ENCODE data around the gene NEXN.

Gene NEXN

DNA sequence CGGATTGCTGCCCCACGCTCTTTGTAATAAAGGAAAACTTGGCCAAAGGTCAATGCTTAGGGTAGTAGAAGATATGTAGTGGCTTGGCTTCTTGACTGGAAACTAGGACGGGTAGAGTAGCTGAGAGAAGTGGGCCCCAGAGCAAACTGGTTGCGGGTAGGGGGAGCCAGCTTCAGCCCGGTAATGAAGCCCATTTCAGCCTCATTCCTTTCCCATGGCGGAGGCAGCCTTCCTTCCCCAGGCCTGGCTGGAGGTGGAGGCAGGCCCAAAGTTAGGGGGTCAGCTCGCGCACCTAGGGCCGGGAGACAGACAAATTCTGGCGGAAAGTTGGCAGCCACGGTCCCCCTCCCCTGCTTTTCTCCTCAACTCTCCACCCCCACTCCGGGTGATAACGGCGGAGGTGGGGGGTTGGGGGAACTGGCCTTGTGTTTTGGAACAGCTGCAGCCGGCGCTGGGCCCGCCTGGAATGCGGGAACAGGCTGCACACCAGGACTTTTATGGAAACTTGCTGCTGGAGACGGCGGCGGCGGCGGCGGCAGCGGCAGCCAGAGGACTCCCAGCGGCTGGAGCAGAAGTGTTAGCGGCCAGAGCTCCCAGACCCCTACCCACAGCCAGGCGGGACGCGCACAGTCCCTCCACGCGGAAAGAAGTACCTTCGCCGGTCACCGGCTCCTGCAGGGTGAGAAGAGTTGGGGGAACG is at the start of gene NEXN:
NEXN (plus strand) TSS at position 544 of the 700 bp plus-strand sequence. CDS start 27,483 bp downstream, outside the sequence.
- DNase-seq = no peak

DNA sequence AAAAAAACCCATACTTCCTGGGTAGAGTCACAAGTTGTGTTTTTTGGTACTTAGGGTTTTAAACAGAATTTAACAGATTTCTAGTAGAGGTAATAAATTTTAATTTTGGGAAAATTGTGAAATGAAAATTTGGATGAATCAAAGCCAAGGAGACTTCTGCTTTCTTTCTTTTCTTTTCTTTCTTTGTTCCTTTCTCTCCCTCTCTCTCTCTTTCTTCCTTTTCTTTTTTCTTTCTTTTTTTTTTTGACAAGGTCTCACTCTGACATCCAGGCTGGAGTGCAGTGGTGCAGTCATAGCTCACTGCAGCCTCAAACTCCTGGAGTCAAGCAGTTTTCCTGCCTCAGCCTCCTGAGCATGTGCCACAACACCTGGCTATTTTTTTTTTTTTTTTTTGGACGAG is 46.9 kb upstream of the NEXN start:
- DNase-seq = no peak

DNA sequence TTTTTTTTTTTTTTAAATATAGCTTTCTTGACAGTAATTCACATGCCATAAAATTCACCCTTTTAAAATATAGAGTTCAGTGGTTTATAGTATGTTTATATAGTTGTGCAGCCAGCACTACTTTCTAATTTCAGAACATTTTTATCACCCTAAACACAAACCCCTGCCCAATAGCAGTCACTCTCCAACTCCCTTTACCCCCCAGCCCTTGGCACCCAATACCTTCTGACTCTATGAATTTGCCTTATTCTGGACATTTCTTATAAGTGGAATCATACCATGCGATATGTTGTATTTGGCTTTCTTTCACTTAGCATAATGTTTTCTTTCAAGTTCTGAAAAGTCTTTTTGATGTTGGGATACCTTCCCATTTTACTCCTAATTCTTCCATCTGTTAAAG is 42.5 kb upstream of the NEXN start:
- DNase-seq = no peak

DNA sequence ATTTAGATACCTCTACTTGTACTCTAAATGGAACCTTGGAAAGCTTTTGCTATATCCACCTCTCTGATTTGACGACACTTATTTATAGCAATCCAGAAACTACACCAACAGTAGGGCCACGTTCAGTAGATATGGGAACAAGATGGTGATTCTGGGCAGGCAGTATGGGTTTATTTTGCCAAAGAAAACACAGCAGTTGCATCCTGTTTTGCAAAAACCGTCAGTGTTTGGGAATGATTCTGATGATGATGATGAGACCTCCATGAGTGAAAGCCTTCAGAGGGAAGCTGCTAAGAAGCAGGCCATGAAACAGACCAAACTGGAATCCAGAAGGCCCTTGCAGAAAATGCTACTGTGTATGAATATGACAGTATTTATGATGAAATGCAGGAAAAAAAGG is 41.5 kb upstream of the NEXN start:
- DNase-seq = no peak

DNA sequence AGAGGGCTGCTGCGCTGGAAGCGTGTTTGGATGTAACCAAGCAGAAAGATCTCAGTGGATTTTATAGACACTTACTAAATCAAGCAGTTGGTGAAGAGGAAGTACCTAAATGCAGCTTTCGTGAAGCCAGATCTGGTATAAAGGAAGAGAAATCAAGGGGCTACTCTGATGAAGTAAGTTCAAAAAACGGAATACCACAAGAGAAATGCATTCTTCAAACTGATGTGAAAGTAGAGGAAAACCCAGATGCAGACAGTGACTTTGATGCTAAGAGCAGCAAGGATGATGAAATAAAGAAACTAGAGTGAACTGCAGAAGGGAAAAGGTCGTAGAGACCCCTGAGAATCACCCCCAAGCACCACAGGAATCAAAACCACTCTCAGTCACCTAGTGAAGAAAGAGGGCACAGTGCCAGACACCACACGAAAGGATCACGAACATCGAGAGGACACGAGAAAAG is 40.8 kb upstream of the NEXN start:
- DNase-seq = no peak

DNA sequence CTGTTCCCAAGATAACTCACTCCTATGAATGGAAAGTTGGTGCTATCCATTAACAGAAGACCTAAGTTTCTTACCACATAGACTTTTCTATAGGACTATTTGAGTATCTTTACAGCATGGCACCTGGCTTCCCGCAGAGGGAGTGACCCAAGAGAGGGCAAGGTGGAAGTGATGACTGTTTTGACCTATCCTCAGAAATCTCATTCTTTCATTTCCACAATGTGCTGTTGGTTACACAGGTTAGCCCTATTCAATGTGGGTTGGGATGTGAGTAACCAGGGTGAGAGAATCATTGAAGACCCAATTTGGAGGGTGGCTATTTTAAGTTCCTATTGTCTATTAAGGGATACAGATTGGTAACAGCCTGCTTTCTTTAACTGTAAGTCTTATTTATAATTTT is 38.3 kb upstream of the NEXN start:
- DNase-seq = no peak

DNA sequence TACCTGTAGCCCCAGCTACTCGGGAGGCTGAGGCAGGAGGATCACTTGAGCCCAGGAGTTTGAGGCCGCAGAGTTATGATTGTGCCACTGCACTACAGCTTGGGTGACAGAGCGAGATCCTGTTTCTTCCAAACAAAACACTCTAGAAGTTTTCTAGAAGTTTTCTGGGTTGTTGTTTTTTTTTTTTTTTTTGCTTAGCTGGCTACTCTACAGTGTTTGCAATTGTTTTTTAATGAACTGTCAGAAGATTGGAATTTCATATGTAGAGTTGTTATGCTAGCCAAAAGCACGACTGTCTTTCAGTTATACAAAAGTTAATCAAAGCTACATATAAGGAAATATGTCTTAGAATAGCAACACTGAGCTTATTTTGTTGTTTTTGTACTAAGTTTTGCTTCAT is 30.9 kb upstream of the NEXN start:
- no peak for DNase-seq

DNA sequence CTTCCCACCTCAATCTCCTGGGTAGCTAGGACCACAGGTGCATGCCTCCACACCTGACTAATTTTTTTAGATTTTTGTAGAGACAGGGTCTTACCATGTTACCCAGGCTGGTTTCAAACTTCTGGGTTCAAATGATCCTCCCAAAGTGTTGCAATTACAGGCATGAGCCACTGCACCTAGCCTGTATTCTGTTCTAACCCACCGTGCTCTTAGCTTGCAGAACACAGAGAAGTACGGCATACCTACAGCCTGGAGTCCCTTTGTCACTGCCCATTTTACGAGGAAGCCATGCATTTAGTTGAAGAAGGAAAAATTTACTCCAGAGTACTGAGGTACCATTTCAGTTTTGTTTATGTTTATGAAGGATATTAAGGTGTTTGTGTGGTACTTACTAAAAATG is 29.7 kb upstream of the NEXN start:
- no peak for DNase-seq

DNA sequence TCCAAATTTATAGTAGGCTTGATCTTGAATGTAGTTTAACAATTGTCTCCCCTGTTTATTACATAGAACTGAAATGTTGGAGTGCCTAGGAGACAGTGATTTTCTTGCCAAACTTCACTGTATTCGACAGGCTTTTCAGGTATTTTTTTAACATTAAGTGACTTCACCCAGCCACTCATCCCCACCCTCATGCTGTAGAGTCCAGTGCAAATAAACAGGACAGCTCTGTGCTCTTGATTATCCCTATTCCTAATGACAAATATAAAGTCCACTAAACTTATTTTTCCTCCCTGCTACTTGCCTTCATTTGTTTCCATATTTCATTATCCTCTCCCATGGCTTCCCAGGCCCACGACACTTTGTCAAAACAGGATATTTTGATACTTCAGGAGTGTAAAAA is 29.2 kb upstream of the NEXN start:
- no peak for DNase-seq

DNA sequence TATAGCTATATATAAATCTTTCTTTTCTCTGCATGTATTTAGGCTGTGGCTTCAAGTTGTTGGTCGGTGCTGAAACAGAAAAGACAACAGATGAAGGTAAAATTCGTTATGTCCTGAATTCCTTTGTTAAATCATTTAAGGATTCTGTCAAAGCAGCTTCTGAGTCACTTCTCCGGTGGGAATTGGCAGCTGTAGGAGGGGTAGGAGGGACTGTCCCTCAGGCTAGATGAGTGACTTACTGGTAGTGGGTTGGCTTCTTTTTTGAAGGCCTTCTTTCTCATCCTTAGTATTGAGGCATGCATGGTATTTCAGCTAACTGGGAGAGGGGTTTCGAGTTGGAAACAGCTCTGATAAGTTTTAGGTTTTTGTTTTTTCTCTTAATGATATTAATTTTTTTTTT is 22.1 kb upstream of the NEXN start:
- DNase-seq = no peak

DNA sequence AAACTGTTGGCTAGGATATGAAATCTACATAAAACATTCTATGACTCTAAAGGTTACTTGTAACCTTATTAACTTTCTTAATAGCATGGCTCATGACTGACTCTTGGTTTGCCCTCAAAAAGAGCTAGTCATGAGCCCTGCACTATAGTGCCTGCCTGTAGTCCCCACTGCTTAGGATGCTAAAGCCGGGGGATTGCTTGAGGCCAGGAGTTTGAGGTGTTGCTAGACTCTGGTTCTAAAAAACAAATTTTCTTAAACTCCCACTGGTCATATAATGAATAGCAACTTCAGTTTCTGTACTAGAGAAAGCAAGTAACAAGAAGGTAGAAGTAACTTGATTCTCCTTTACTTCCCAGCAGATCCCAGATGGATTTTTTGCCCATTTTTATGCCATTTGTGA is 15.8 kb upstream of the NEXN start:
- no peak for DNase-seq

DNA sequence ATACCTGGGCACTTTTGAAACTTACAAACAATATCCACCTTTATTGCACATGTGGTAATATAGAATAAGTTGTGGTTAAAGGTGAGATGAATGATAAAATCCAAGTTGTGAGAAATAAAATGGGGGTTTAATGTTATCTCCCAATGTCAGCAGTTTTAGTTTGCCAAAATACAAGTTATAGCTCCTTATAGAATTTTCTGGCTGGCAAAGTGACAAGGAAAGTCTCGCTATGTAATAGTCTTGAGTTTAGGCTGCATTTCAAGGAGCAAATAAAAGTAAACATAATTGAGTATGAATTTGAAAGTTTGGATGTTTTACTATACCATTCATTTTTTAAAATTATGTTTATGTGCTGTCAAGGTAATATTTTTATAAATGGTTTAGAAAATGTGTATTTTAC is 15.0 kb upstream of the NEXN start:
- DNase-seq = no peak

DNA sequence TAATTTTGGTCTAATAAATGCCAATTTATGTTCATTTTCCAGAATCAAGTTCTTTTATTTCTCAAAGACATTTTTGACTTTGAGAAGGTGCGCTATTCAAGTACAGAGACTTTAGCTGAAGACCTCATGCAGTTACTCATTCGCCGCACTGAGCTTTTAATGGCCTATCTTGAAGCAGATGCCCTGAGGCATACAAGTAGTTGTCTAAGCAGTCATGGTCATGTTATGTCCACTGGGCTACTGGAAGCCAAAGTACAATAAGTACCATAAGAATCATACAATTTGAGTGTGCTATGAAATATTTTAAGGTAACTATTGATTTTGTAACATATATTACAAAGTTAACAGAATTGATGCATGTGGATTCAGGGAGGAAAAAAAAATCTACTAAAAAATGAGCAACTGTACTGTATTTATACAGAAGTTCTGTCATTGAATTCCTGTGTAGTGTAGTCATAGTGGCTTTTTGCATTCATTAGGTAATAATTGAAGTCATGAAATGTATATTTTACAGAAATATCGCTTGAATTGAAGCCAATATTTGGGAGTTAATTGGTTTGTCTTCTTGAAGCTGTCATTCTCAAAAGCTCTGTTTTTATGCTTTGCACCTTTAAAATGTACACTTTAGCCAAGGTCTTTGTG is 13.5 kb upstream of the NEXN start:
- no peak for DNase-seq

DNA sequence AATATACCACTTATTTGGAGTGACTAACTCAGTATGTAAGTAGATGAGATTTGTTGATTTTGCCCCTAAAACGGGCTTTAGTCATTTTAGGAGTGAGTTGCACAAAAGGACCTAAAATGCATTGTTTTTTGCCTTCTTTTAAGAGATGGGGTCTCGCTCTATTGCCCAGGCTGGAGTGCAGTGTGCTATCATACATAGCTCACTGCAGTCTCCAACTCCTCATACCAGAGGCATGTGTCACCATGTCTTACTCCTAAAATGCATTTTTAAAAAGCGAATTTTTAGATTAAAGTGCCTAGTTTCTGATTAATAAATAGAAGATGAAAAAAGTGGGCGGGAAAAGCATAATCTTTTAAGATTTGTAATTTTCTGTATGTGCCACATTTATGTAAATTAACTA is 11.5 kb upstream of the NEXN start:
- no peak for DNase-seq

DNA sequence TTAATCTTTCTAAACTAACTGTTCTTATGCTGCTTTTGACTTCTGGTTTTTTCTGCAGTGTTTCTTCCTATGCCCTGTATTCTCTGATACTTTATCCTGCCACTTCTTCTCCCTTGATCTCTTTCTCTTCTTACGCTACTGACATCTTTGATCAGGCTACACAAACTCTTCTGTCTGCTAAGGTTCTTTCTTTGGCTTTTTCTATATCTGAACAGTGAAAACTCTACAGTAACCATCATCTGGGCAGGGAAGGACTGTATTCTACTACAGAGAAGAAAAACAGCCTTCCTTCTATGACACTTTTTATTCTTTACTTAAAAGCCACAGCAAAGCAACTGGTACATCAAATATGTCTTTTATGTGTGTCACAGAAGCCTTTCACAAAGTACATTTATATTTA is 7.4 kb upstream of the NEXN start:
- no peak for DNase-seq

DNA sequence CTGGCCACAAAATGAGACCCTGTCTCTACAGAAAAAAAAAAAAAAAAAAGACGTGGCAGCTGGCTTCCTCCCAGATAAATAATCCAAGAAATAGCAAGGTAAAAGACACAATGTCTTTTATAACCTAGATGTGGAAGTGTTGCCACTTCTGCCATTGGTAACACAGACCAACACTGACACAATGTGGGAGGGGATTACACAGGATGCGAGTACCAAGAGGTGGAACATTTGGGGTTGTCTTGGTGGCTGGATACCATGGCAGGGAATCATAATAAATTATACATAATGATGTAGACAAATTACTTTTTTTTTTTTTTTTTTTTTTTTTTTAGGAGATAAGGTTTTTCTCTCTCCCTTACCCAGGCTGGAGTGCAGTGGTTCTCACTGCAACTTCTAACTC is 6.0 kb upstream of the NEXN start:
- no peak for DNase-seq

DNA sequence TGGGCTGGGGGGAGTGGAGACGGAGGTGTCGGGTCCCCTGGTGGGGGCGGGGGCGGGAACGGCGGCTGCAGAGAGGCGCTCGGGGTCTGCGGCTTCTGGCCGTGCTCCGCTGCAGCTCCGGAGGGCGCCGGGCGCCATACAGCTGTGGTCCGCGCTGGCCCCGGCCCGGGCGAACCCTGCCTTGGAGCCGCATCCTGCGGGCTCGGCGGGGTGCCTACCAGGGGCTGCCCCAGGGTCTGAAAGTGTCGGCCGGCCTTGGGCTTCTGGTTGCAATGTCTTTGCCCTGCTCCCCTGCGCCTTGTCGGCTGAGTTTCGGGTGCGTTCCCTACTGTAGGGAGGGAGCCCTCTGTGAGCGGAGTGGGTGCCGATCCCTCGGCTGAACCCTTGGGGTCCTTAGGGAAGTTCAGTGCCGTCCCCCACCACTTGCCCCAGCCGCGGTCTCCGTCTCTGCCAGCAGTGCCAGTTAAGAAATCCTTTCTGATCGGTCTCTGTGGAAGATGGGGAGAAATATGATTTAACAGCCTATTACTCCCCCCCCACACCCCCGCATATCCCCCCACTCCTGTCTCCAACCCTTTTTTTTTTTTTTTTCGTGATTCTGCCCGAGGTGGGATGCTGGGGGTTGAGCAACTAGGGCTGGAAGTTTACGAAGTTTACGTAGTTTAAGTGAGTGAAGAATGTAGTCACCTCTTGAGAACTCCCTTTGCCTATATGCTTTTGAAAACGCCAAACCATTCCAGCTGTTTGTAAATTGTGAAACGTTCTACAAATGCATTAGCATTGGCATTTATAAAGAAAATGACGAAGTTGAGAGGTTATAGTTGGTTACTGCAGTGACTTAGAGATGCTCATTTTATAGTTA is 588 bp downstream of the NEXN start:
- DNase-seq = no peak

DNA sequence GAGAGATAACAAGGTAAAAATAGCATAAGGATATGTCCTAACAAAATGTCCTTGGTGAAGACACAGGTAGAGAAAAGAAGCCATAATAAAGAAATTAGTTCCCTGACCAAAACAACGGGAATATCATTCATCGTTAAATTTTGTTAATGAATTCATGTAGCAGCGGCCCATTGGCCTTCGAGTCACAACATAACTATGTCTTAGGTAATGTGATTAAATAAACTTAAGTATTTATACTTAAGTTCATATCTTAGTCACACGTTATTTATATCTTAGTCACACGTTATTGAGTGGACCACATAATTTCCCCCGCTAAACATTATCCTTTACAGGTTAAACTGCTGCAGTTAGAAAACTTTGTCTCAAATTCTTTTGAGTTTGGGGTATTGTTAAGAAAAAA is 1.2 kb downstream of the NEXN start:
- DNase-seq = no peak

DNA sequence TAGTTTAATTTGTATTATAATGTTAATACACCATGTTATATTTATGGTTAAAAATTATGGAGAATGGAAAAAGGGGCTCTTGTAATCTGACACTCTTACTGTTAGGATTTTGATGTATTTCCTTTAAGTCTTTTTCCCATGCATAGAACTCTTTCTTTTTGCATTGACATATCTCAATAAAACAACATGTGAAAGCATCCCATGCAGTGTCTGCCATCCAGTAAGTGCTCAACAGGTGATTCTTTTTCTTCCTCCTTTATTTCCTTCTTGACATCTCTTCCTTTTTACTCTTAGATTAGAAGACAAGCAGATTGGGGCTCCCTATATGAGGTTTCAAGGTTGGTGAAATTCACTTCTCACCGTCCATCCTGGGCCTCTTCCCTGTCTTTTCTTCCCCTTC is 2.8 kb downstream of the NEXN start:
- no peak for DNase-seq

DNA sequence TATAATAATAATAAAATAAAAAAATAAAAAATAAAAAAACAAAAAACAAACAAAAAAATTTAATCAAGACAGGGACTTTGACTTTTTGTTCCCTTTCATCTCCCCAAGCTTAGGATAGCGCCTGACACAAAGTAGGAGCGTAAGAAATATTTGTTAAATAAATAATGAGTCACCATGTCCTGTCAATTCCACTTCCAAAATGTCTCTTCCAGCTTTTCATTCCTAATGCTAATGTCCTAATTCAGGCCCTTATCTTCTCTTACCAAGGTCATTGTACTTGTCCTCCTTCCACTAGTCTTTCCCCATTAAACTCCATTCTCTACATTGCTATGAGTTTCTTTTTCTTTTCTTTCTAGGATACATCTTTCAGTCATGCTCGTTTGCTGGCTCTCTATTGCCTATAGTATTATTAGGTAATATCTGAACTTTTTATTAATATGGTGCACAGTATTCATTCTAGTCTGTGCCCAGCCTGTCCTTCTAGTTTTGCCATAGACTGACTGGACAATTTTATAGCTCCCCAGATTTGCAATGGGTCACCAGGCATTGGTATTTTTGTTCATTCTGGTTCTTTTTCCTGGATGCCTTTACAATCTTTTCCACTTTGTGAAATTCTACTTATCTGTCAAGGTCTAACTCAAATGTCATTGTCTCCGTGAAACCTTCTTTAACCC is 11.4 kb downstream of the NEXN start:
- DNase-seq = no peak

DNA sequence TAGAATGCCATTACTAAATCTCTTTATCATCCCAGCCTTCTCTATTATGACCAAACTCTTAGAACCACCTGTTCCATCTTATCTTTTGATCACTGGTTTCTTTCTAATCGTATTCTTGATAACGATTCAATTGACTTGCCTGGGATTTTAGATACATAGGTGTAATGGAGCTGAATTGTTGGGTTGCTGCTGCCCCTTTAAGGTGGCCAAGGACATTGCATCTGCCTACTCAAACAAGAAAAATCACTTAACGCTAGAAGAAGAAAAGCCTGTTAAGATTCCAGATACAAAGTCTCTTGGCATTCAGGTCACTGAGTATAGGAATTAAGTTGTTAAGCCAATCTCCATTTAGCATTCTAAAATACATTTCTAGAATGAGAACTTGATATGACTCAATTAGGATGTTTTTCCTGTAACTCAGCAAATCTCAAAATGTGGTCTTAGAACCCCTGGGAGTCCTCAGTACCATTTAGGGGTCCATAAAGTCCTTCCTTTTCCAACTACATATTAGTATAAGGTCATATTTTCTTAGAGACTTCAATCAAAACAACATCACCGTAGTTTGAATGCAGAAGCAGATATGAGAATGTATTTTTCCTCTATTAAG is 12.4 kb downstream of the NEXN start:
- peak; percentile 3 for DNase-seq

DNA sequence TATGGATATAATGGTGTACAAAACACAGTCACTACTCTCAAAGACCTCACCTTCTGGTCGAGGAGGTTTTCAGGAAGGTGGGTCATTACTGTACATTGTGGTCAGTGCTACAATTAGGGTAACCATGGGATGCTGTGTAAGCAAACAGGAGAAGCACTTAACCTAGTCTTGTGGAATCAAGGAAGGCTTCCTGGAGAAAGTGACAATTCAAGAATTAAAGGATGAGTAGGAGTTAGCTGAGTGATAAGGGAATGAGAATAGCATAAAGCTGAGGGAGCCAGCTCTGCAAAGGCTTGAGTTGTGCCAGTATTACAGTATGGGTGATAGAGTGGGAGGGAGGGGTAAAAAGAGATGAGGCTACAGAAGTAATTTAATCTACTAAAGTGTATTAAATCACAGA is 17.2 kb downstream of the NEXN start:
- no peak for DNase-seq

DNA sequence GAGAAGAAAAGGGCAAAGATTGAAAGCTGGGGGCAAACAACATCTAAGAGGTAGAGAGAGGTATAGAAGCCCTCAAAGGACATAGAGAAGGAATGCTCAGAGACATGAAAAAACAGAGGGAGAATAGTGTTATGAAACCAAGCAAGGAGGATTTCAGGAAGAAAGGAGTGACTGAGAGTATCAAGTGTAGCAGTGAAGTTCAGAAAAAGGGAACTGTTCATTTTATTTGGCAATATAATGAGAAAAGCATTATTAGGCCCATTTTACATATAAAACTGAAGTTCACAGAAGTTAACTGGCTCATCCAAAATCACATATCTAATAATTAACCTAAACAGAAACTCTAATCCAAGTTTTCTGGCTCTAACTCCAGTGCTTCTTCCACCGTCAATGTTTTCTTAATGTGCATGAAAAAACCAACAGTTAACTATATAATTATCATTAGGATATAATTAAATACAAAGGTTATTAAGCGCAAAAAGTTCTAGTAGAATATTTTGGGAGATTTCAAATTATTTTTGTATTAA is 17.7 kb downstream of the NEXN start:
- no peak for DNase-seq

All from NCI-H2081 treated with DMSO at 0.1 percent for 48 hours (cell line).